ENCODE measurements around the gene ABHD14A.

GRCh38 chr3:51961602-51962569 lies 13.0 kb upstream of the ABHD14A start:
- TF ChIP-seq CTCF (IDR thresholded peaks at IDR 0.05; ENCODE audit: insufficient read depth, low read length) (no peak), POLR2AphosphoS5 (IDR thresholded peaks at IDR 0.05; ENCODE audit: low read depth) (no peak), REST (IDR thresholded peaks at IDR 0.05; ENCODE audit: insufficient replicate concordance, low read depth) (no peak), GABPA (IDR thresholded peaks at IDR 0.05; ENCODE audit: low read depth) (no peak)

All from HL-60 (cell line).